K562 (cell line): ENCODE data around the gene POMC. TPM values are rescaled to one million over a fixed set of nuclear protein-coding genes. Genes with fewer than 3 reads are reported as not detected.

ENCODE experiments used
- ATAC-seq: fragments of 200-7000 bp; cut with Tn5 transposase; 3 replicates; pipeline ENCODE4 v1.9.1; 2020; ENCODE audit warnings: moderate library complexity
- BruUV-seq: library from RNA; stranded (reverse); fragments of 400-500 nt; replicated peaks from 2 replicates; lab custom pipeline; 2021; lab: Mats Ljungman, UMichigan
- CTCF ChIA-PET: fragments of 300-600 bp; formaldehyde crosslinking; extraction: SDS; loops from one replicate; lab custom pipeline; 2021; ENCODE audit warnings: low intra/inter-chr PET ratio; lab: Yijun Ruan, JAX
- POLR2A ChIA-PET: fragments of 300-600, 350-650 bp; sonication (Branson Sonifier 250); formaldehyde crosslinking; extraction: SDS; loops from one replicate; lab custom pipeline; 2021; ENCODE audit warnings: antibody characterized with exemption, inconsistent platforms; lab: Yijun Ruan, JAX
- DNase-seq, 4 experiments: peaks; one replicate each; pipeline versions ENCODE4 v3.0.0 to v3.0.0-alpha.2; 2011 to 2018; ENCODE audit warnings: low spot score in 3 of 4, mixed read lengths in 3 of 4; ENCODE audit errors: extremely low read depth in 1 of 4
- FAIRE-seq: peaks from 2 replicates; lab custom pipeline; 2011; peaks lifted over from hg19 to GRCh38; lab: Jason Lieb, UNC
- H2AFZ ChIP-seq: 2 replicates; pipeline ENCODE4 v1.6.0; 2011; ENCODE audit warnings: low read depth, low read length, control low read depth, inconsistent platforms
- H3K27ac ChIP-seq: fragments of 200-600 bp; 3 replicates; pipeline ENCODE4 v1.8.0; 2011; ENCODE audit warnings: low read depth, mild to moderate bottlenecking, control low read depth, inconsistent platforms, low read length, moderate library complexity, mixed read lengths; ENCODE audit errors: extremely low read depth
- H3K27me3 ChIP-seq, 2 experiments: fragments of 300-600 bp in 1 of 2; 2 replicates in 1 of 2; 3 replicates in 1 of 2; pipeline versions ENCODE4 v1.6.0 to v1.8.0; 2011; ENCODE audit warnings: inconsistent platforms in 2 of 2, low read length in 2 of 2, mild to moderate bottlenecking in 1 of 2, mixed read lengths in 1 of 2, moderate library complexity in 1 of 2; ENCODE audit not compliant: control insufficient read depth in 2 of 2, insufficient read depth in 2 of 2
- H3K36me3 ChIP-seq: fragments of 300-600 bp; 3 replicates; pipeline ENCODE4 v1.8.0; 2011; ENCODE audit warnings: mild to moderate bottlenecking, low read length, inconsistent platforms; ENCODE audit not compliant: control insufficient read depth, insufficient read depth
- H3K4me1 ChIP-seq, 2 experiments: fragments of 200-600 bp in 1 of 2; replicated peaks in 1 of 2; 2 replicates in 1 of 2; 3 replicates in 1 of 2; pipeline versions ENCODE4 v1.5.1 to v1.8.0; 2011; ENCODE audit warnings: inconsistent platforms in 2 of 2, low read length in 2 of 2, mild to moderate bottlenecking in 1 of 2, mixed read lengths in 1 of 2, moderate library complexity in 1 of 2; ENCODE audit not compliant: control insufficient read depth in 2 of 2, insufficient read depth in 2 of 2
- H3K4me2 ChIP-seq: 2 replicates; pipeline ENCODE4 v1.6.1; 2011; ENCODE audit warnings: low read length, control low read depth, inconsistent platforms, mixed read lengths; ENCODE audit not compliant: insufficient read depth
- H3K4me3 ChIP-seq: fragments of 200-600 bp; sonication (generic), shearing (Covaris generic); 2 replicates; pipeline ENCODE4 v1.5.1; 2016; ENCODE audit warnings: control low read depth, inconsistent platforms
- H3K79me2 ChIP-seq: fragments of 200-600 bp; 3 replicates; pipeline ENCODE4 v1.8.0; 2011; ENCODE audit warnings: low read length, inconsistent platforms; ENCODE audit not compliant: control insufficient read depth, insufficient read depth
- H3K9ac ChIP-seq, 2 experiments: 2 replicates each; pipeline versions ENCODE4 v1.6.0 to v1.6.1; 2011; ENCODE audit warnings: low read depth in 2 of 2, low read length in 2 of 2, control low read depth in 1 of 2, inconsistent platforms in 1 of 2, mild to moderate bottlenecking in 1 of 2, mixed read lengths in 1 of 2; ENCODE audit not compliant: insufficient read depth in 1 of 2
- H3K9me1 ChIP-seq: one replicate; pipeline ENCODE4 v1.6.0; 2011; ENCODE audit warnings: inconsistent platforms, mild to moderate bottlenecking, low read length, moderate library complexity; ENCODE audit not compliant: control insufficient read depth, insufficient read depth
- H3K9me3 ChIP-seq: replicated peaks from 2 replicates; pipeline ENCODE4 v1.5.1; 2011; ENCODE audit warnings: low read depth, low read length, inconsistent platforms; ENCODE audit not compliant: control insufficient read depth, insufficient read depth
- H4K20me1 ChIP-seq: replicated peaks from 2 replicates; pipeline ENCODE4 v1.6.1; 2011; ENCODE audit warnings: low read length, inconsistent platforms, mixed read lengths; ENCODE audit not compliant: control insufficient read depth, insufficient read depth
- ARID1B ChIP-seq: fragments of 450-650 bp; IDR thresholded peaks from 2 replicates; pipeline ENCODE4 v1.6.1; 2016; ENCODE audit warnings: antibody characterized with exemption, mild to moderate bottlenecking, inconsistent platforms
- GATAD2A ChIP-seq: fragments of 450-650 bp; IDR thresholded peaks from 2 replicates; pipeline ENCODE4 v1.6.1; 2017
- HMBOX1 ChIP-seq: sonication (generic); IDR thresholded peaks from 2 replicates; pipeline ENCODE4 v1.6.1; 2016
- MEF2D ChIP-seq: conservative IDR thresholded peaks from 2 replicates; pipeline ENCODE4 v1.6.1; 2016; ENCODE audit warnings: low read depth, missing genetic modification characterization, missing compliant biosample characterization
- SMAD4 ChIP-seq: fragments of 250-450 bp; sonication (Bioruptor Pico); conservative IDR thresholded peaks from 2 replicates; pipeline ENCODE4 v1.8.0; 2021; ENCODE audit warnings: inconsistent platforms, mild to moderate bottlenecking, moderate library complexity
- TEAD2 ChIP-seq: fragments of 450-650 bp; IDR thresholded peaks from 2 replicates; pipeline ENCODE4 v1.6.1; 2016; ENCODE audit warnings: missing genetic modification characterization, control low read depth, missing compliant biosample characterization
- ZNF174 ChIP-seq: fragments of 250-450 bp; sonication (Bioruptor Pico); IDR thresholded peaks from 2 replicates; pipeline ENCODE4 v1.4.0; 2020; ENCODE audit warnings: mild to moderate bottlenecking
- WGBS: fragments of 100-300 bp; shearing (Covaris generic); methylation state at CpG from one replicate; pipeline ENCODE4 v1.1.6; 2016; ENCODE audit warnings: low coverage, mixed read lengths; ENCODE audit not compliant: insufficient coverage; ENCODE audit errors: missing lambda C conversion rate; 5-methylcytosine and 5-hydroxymethylcytosine counted together
- in situ Hi-C: fragments of 300-500 bp; cut with MboI; formaldehyde crosslinking; loops from 4 replicates; pipeline ENCODE4 v1.15.0; 2018; ENCODE audit warnings: inconsistent platforms, mixed read lengths
- intact Hi-C: fragments of 100-400 bp; cut with micrococcal nuclease; formaldehyde crosslinking; loops from 2 replicates; pipeline ENCODE4 v1.14.2; 2022
- polyA plus RNA-seq, 8 experiments: library from polyadenylated mRNA; depleted of rRNA in 4 of 8; stranded (reverse) in 5 of 8; unstranded in 3 of 8; fragments of >200 nt; fragmentation: Nextera tagmentation in 2 of 8; fragmentation: Illumina TruSeq in 1 of 8; extraction: Ambion mirVana in 2 of 8; extraction: Trizol in 1 of 8; gene quantifications; 2 replicates each; pipeline versions ENCODE4 v1.2.1 to v1.2.3, GENCODE V29; 2011 to 2014; ENCODE audit warnings: inconsistent platforms in 1 of 8, missing spikeins in 1 of 8
- total RNA-seq, 7 experiments: library from RNA; depleted of rRNA in 6 of 7; stranded (reverse); fragments of >200 nt in 6 of 7; fragmentation: Illumina TruSeq in 2 of 7; extraction: Trizol in 2 of 7; gene quantifications; 2 replicates each; pipeline versions ENCODE4 v1.2.1 to v1.2.3, GENCODE V29; 2011 to 2021; ENCODE audit warnings: low replicate concordance in 1 of 7
- TF ChIP-seq, protein P1 (sequence below): sonication (generic); formaldehyde crosslinking; IDR thresholded peaks from 2 replicates; pipeline ENCODE4 v1.8.0; 2022; ENCODE audit warnings: mild to moderate bottlenecking, missing genetic modification reagents

POMC gene
- total and polyA plus RNA-seq, 9 of the 15 experiments (the other 6 are each of a cell fraction or from before 2014, with no cell fraction given) = not detected

GRCh38 chr2:25215232-25215631 lies 46.9 kb upstream of the POMC start:
- no peaks in the 10 kb centered on the region for H3K36me3 ChIP-seq
- no peaks in the 10 kb centered on the region for H3K79me2 ChIP-seq
- H3K9me1 ChIP-seq = no peaks in the 10 kb centered on the region
- BruUV-seq = no TSS peak
- H3K27me3 ChIP-seq = no peaks in the 10 kb centered on the region
- intact Hi-C loops = no loop called here
- ATAC-seq = no peak
- DNase-seq = no peak
- H3K9me3 ChIP-seq = no peaks in the 10 kb centered on the region
- H3K4me2 ChIP-seq = no peak overlapping the region
- no peak overlapping the region for H2AFZ ChIP-seq
- peaks cover 4 to 7% of the 10 kb centered on the region in 2 experiments; a peak in 2 of 5 replicates for H3K4me1 ChIP-seq
- in situ Hi-C loops = no loop called here
- no peak overlapping the region for H3K27ac ChIP-seq
- ChIA-PET CTCF (no interaction called here), POLR2A (no interaction called here)
- H4K20me1 ChIP-seq = no peaks in the 10 kb centered on the region
- H3K4me3 ChIP-seq = no peak overlapping the region
- no peak for TF ChIP-seq GATAD2A
- TF ChIP-seq ZNF174 = no peak
- no peak for TF ChIP-seq SMAD4
- TF ChIP-seq TEAD2 (tag) = no peak
- TF ChIP-seq HMBOX1 = no peak
- TF ChIP-seq MEF2D = no peak
- no peak for TF ChIP-seq ARID1B
- TF ChIP-seq, protein P1, sequence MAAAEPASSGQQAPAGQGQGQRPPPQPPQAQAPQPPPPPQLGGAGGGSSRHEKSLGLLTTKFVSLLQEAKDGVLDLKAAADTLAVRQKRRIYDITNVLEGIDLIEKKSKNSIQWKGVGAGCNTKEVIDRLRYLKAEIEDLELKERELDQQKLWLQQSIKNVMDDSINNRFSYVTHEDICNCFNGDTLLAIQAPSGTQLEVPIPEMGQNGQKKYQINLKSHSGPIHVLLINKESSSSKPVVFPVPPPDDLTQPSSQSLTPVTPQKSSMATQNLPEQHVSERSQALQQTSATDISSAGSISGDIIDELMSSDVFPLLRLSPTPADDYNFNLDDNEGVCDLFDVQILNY (CRISPR knock-in tag) = no peak
- H3K9ac ChIP-seq = no peak overlapping the region
- 73% methylated on average over 4 of the region's 5 CpGs for WGBS
- FAIRE-seq = no peak
